Muscle layer of duodenum (tissue), 2 donors: ENCODE data around the gene WIZ.
A peak's percentile ranks its signal among the peaks of the same experiment; 100 is the strongest.

Experiments
- H3K27ac ChIP-seq: one replicate; pipeline ENCODE4 v1.7.0; 2013; ENCODE audit warnings: mild to moderate bottlenecking, low read length
- H3K27me3 ChIP-seq: one replicate; pipeline ENCODE4 v1.7.0; 2013; ENCODE audit warnings: low read depth, mild to moderate bottlenecking, control low read depth, low read length
- H3K36me3 ChIP-seq, 2 donors: one replicate each; pipeline ENCODE4 v1.7.0; 2013; ENCODE audit warnings: low read length in 2 of 2, control low read depth in 1 of 2, mild to moderate bottlenecking in 1 of 2; ENCODE audit not compliant: insufficient read depth in 2 of 2, control insufficient read depth in 1 of 2
- H3K4me1 ChIP-seq, 2 donors: one replicate each; pipeline ENCODE4 v1.7.0; 2013; ENCODE audit warnings: low read length in 2 of 2, mild to moderate bottlenecking in 2 of 2, control low read depth in 1 of 2, moderate library complexity in 1 of 2; ENCODE audit not compliant: insufficient read depth in 2 of 2, control insufficient read depth in 1 of 2
- H3K4me3 ChIP-seq, 2 donors: one replicate each; pipeline ENCODE4 v1.7.0; 2013; ENCODE audit warnings: low read length in 2 of 2, low read depth in 1 of 2, mild to moderate bottlenecking in 1 of 2
- H3K9me3 ChIP-seq, 2 donors: one replicate each; pipeline ENCODE4 v1.7.0; 2013; ENCODE audit warnings: low read length in 2 of 2, control low read depth in 1 of 2, mild to moderate bottlenecking in 1 of 2; ENCODE audit not compliant: control insufficient read depth in 1 of 2
- donor health status: healthy.

Gene WIZ

GRCh38 chr19:15431396-15432017 is 18.2 kb downstream of the WIZ start:
- no peaks in the 10 kb centered on the region for H3K9me3 ChIP-seq
- peaks cover 8 to 28% of the 10 kb centered on the region in 2 donors for H3K36me3 ChIP-seq
- peak overlapping the region; percentile 83 to 95 for H3K4me3 ChIP-seq
- H3K27ac ChIP-seq = peak overlapping the region; percentile 29
- peaks cover 10 to 39% of the 10 kb centered on the region in 2 donors for H3K4me1 ChIP-seq
- no peaks in the 10 kb centered on the region for H3K27me3 ChIP-seq

GRCh38 chr19:15430526-15431120 is 19.1 kb downstream of the WIZ start:
- no peak overlapping the region for H3K27ac ChIP-seq
- peaks cover 10 to 38% of the 10 kb centered on the region in 2 donors for H3K4me1 ChIP-seq
- H3K4me3 ChIP-seq = peak overlapping the region; percentile 83 to 95
- peaks cover 11 to 33% of the 10 kb centered on the region in 2 donors for H3K36me3 ChIP-seq
- H3K9me3 ChIP-seq = no peaks in the 10 kb centered on the region
- no peaks in the 10 kb centered on the region for H3K27me3 ChIP-seq

- Histone ChIP-seq H3K27ac (no peak overlapping the region), H3K36me3 (peaks cover 11 to 39% of the 10 kb centered on the region in 2 donors), H3K4me1 (peaks cover 10 to 38% of the 10 kb centered on the region in 2 donors), H3K27me3 (no peaks in the 10 kb centered on the region), H3K4me3 (no peak overlapping the region), H3K9me3 (no peaks in the 10 kb centered on the region)
Observed at GRCh38 chr19:15429825-15430467, 19.8 kb downstream of the WIZ start.

DNA sequence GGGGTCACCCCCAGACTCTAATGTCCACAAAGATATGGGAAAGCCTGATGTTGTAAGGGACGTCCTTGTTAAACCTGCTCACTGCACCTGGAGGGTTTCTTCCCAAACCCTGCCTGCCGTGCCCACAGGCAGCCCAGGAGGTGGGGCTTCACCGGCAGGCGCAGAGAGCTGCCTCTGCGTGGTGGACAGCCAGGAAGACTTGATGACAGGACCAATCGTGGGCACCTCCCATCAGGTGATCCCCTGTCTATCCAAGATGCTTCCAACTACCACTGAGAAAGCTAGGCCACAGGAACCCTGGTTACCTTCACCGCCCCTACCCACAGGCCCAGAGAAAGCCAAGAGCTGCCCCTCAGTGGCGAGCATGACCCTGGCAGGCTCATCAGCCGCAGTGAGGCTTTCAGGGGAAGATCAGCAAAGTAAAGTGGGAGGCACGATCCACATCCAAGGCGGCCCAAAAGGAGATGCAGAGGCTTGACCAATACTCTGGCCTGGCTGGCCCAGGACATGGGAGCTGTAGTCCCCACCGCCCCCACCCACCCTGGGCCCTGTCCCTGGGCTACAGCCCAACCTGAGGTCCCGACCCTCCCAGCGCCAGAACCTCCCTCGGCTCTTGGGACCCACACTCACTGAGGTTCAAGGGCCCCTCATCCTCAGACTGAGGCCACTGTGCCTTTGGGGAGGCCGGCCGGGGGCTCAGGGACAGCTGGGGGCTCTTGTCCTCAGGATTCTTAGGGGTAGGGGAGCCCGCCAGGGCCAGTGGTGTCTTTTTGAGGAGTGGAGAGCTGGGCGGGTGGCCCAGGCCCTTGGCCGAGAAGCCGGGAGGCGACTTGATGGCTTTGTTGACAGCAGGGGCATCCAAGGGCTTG is 20.6 kb downstream of the WIZ start:
- Histone ChIP-seq H3K4me3 (no peak overlapping the region), H3K36me3 (peaks cover 11 to 47% of the 10 kb centered on the region in 2 donors), H3K27ac (no peak overlapping the region), H3K27me3 (no peaks in the 10 kb centered on the region), H3K4me1 (peaks cover 10 to 38% of the 10 kb centered on the region in 2 donors), H3K9me3 (no peaks in the 10 kb centered on the region)

DNA sequence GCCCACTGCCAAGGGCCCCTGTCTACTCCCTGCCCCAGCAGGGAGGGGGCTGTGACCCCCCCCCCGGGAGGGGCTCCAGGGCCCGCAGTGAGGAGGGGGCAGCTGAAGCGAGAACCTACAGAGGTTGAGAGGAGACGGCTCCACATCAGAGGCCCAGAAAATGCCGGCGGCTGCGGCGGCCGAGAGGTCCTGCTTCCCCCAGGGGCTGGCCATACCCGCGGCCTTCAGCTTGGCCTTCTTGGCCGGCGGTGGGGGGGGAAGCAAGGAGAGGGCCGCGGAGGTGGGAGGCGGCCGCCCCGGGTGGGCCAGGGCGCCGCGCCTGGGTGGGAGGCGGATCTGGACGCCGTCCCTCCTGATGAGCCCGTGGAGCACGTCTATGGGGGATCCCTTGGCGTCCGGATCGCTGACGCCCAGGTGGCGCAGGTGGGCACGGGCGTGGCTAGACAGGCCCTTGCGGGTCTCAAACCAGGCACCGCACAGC is 21.7 kb downstream of the WIZ start:
- Histone ChIP-seq H3K4me1 (peaks cover 10 to 31% of the 10 kb centered on the region in 2 donors), H3K27ac (no peak overlapping the region), H3K4me3 (no peak overlapping the region), H3K9me3 (peaks cover 0 to 5% of the 10 kb centered on the region in 2 donors), H3K36me3 (peaks cover 22 to 58% of the 10 kb centered on the region in 2 donors), H3K27me3 (no peaks in the 10 kb centered on the region)

DNA sequence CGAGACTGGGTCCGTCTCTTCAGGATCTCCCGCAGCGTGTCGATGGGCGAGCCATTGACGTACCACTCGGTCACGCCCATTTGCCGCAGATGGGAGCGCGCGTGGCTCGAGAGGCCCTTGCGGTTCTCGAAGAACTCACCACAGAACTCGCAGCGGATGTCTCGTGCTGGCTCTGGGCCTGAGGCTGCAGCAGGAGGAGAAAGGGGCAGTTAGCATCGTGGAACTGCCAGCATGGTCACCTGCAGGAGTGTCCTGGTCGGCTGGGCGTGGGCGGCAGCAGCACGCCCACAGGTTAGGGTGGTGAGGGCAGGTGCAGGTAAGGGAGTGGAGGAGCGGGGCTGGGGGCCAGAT is 22.4 kb downstream of the WIZ start:
- Histone ChIP-seq H3K4me3 (no peak overlapping the region), H3K36me3 (peaks cover 25 to 65% of the 10 kb centered on the region in 2 donors), H3K4me1 (peaks cover 10 to 31% of the 10 kb centered on the region in 2 donors), H3K27ac (no peak overlapping the region), H3K27me3 (no peaks in the 10 kb centered on the region), H3K9me3 (peaks cover 0 to 6% of the 10 kb centered on the region in 2 donors)

DNA sequence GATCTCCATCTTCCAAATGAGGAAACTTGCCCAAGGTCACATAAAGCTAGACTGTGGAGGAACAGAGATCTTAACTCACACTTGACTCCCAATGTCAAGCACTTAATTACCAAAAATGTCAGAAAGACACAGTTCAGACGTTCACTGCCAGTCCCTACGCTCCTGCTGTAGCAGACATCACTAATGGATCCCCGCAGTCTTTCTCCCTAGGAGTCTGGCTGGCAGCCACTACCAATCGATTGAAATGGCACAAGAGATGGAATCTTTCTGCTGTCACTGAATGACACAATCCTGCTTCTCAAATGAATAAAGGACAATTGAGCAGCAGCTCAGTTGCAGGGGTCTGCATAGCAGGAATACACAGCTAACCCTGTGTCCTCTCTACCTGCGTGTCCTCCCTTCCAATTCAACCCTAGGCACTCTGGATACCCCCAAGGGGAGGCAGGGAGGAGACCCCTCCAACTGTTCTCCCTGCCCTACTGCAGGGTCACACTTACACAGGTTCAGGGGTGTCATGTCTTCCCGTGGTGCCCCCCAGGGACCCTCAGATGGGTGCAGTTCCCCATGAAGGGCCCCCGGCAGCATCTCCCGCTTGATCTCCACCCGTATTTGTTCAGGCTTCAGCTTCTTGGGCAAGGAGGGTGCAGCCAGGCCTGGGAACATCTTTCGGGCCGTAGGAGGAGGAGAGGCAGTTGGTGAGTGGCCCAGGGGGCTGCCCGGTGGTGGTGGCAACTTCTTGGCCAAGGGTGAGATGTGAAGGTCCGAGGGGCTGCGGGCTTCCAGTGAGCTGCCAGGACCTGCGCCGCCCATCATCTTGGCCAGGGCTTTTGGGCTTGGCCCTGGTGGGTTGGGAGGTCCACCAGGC is 23.0 kb downstream of the WIZ start:
- Histone ChIP-seq H3K4me3 (no peak overlapping the region), H3K4me1 (peaks cover 9 to 28% of the 10 kb centered on the region in 2 donors), H3K9me3 (peaks cover 0 to 6% of the 10 kb centered on the region in 2 donors), H3K27me3 (no peaks in the 10 kb centered on the region), H3K36me3 (peaks cover 25 to 68% of the 10 kb centered on the region in 2 donors), H3K27ac (no peak overlapping the region)

- Histone ChIP-seq H3K4me3 (no peak overlapping the region), H3K27me3 (no peaks in the 10 kb centered on the region), H3K36me3 (peaks cover 25 to 68% of the 10 kb centered on the region in 2 donors), H3K9me3 (peaks cover 0 to 6% of the 10 kb centered on the region in 2 donors), H3K4me1 (peaks cover 0 to 15% of the 10 kb centered on the region in 2 donors), H3K27ac (no peak overlapping the region)
Observed at GRCh38 chr19:15425321-15425950, 24.3 kb downstream of the WIZ start.

GRCh38 chr19:15424692-15425272 is 25.0 kb downstream of the WIZ start:
- Histone ChIP-seq H3K27me3 (no peaks in the 10 kb centered on the region), H3K4me3 (no peak overlapping the region), H3K9me3 (peaks cover 0 to 6% of the 10 kb centered on the region in 2 donors), H3K27ac (no peak overlapping the region), H3K36me3 (peaks cover 25 to 68% of the 10 kb centered on the region in 2 donors), H3K4me1 (peaks cover 0 to 10% of the 10 kb centered on the region in 2 donors)

DNA sequence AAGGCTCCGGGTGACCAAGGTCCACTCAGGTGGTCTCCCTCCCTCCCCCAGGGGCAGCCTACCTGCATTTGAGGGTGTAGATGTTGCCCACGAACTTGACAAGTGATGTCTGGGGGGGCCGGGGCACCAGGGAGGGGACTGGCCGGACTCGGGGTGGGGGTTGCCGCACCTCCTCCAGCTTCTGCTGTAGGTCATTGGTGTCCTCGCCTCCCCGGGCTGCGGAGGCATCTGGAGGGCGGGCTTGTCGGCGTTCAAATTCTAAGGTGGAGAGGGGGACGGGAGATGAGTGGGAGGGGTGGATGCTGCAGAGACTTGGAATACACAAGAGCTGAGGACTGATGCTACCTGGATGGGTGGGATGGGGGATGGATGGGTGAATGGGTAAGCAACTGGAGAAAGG is 25.6 kb downstream of the WIZ start:
- H3K4me1 ChIP-seq = peaks cover 5 to 10% of the 10 kb centered on the region in 2 donors
- H3K27me3 ChIP-seq = no peaks in the 10 kb centered on the region
- peaks cover 0 to 6% of the 10 kb centered on the region in 2 donors for H3K9me3 ChIP-seq
- H3K27ac ChIP-seq = no peak overlapping the region
- no peak overlapping the region for H3K4me3 ChIP-seq
- H3K36me3 ChIP-seq = peaks cover 25 to 64% of the 10 kb centered on the region in 2 donors
